COLO668 (cell line): ENCODE data around the gene NLRP3.
"Not testable (repeated sequence)": the region's sequence is repeated elsewhere in the genome, so short reads cannot be mapped to it uniquely, and the experiment has no call there.

Source experiments
- DNase-seq: peaks from one replicate; lab custom pipeline; 2025; ENCODE audit not compliant: unreplicated experiment; lab: John Stamatoyannopoulos, UW

NLRP3 gene

DNA sequence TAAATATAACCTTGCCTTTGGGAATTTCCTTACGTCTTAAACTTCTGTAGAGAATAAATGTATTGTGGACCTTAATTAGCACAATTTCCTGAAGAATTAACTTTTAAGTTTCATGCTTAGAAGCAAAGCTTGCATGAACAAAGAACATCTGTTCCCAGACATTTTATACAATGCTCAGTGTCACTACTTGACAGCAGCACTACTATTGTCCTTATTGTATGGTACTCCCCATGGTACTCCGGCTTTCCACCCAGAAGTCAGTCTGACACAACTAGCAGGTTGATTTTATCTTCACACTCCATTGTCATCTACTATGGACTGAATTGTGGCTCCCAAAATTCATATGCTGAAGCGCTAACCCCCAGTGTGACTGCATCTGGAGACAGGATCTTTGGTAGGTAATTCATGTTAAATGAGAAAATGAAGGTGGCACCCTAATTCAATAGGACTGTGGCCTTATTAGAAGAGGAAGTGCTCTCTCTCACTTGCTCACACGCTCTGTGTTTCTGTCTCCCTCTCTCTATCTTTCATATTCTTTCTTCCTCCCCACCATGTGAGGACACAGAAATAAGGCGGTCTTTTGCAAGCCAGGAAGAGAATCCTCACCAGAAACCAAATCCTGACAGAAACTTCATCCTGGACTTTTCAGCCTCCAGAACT is 52.6 kb downstream of the NLRP3 start:
- no peak for DNase-seq

- DNase-seq: no peak
Observed at GRCh38 chr1:247469141-247469535, 53.2 kb downstream of the NLRP3 start.

GRCh38 chr1:247470942-247471429 is 55.0 kb downstream of the NLRP3 start:
- DNase-seq: not testable (repeated sequence)

GRCh38 chr1:247471445-247472016 is 55.6 kb downstream of the NLRP3 start:
- no peak for DNase-seq

- no peak for DNase-seq
Observed at GRCh38 chr1:247472035-247472434, 56.1 kb downstream of the NLRP3 start.

GRCh38 chr1:247474367-247474766 is 58.4 kb downstream of the NLRP3 start:
- DNase-seq: no peak

- DNase-seq: no peak
Observed at GRCh38 chr1:247475793-247476192, 59.8 kb downstream of the NLRP3 start.

GRCh38 chr1:247476328-247477058 is 60.5 kb downstream of the NLRP3 start:
- not testable (repeated sequence) for DNase-seq

GRCh38 chr1:247482747-247483146 is 66.8 kb downstream of the NLRP3 start:
- DNase-seq: no peak

DNA sequence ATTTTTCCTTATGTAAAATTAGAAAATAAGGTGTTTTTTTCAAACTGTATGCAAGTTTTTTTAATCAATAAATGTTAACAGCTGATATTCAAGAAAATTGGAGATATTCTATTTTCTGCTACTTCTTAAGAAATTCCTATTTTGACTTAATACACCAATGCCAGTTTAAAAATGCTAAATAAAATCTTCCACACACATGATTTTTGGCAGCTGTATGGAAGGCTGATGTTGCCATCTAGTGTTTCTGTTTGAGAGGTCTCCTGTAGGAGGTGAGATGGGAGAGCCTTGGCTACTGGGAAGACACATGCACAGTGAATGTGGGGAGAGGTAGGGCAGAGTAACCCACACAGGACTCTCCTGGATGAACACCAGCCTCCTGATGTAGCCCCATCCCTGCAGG is 71.1 kb downstream of the NLRP3 start:
- DNase-seq: peak; percentile 19

DNA sequence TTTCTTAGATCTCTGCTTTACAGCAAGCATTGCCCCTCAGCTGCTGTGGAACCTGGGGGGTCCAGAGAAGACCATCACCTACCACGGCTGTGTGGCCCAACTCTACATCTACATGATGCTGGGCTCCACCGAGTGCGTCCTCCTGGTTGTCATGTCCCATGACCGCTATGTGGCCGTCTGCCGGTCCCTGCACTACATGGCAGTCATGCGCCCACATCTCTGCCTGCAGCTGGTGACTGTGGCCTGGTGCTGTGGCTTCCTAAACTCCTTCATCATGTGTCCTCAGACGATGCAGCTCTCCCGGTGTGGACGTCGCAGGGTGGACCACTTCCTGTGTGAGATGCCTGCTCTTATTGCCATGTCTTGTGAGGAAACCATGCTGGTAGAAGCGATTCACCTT is 75.4 kb downstream of the NLRP3 start:
- no peak for DNase-seq

GRCh38 chr1:247493106-247493505 is 77.1 kb downstream of the NLRP3 start:
- no peak for DNase-seq

- DNase-seq: no peak
Observed at GRCh38 chr1:247494767-247495166, 78.8 kb downstream of the NLRP3 start.

DNA sequence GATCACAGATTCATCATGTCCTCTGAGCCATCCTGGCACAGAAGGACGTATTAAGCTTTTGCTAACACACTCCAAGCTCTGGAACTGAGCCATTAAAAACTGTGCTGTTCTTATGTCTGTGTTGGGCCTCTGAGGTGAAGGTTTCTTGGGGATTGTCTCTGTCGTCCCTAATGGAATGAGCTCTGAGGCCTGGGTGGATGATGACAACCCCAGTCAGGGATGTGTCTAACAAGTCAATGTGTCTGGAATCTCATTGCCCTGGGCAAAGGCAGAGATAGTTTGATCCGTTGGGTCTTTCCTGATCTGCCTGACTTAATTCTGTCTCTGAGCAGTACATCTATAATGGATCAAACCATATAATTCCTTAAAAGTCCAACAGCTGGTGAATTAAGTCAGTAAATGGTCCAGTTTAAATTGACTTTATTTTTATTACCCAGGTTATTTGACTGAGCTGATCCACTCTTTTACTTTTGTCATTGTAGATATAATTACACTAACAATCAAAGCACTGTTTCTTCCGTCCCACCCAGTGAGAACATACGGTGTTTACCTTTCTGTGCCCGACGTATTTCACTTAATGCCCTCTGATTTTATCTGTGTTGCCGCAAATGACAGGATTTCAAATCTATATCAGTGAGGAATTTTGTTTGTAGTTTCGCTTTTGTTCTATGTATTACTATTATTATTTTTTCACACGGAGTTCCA is 80.8 kb downstream of the NLRP3 start:
- no peak for DNase-seq
